GM21390 (cell line): ENCODE results near the gene TNRC6B.
"Not testable (repeated sequence)": the region's sequence is repeated elsewhere in the genome, so short reads cannot be mapped to it uniquely, and the experiment has no call there.

Experiments
- ATAC-seq: cut with Tn5 transposase; IDR thresholded peaks from one replicate; pipeline ENCODE4 v1.9.1; 2021; ENCODE audit not compliant: unreplicated experiment

The TNRC6B gene

DNA sequence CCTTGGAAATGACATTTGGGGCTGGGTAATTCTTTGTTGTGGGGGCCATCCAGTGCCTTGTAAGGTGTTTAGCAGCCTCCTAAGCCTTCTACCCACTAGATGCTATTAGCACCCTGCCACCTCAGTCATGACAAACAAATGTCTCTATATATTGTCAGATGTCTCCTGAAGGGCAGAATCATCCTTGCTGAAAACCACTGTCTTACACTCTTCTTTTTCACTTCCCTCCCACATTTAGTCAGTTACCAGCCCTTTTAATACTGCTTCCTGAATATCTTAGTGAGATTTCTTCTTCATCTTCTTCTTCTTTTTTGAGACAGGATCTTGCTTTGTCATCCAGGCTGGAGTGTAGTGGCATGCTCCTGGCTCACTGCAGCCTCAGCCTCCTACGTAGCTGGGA is 33.1 kb downstream of the TNRC6B start:
- no peak for ATAC-seq

DNA sequence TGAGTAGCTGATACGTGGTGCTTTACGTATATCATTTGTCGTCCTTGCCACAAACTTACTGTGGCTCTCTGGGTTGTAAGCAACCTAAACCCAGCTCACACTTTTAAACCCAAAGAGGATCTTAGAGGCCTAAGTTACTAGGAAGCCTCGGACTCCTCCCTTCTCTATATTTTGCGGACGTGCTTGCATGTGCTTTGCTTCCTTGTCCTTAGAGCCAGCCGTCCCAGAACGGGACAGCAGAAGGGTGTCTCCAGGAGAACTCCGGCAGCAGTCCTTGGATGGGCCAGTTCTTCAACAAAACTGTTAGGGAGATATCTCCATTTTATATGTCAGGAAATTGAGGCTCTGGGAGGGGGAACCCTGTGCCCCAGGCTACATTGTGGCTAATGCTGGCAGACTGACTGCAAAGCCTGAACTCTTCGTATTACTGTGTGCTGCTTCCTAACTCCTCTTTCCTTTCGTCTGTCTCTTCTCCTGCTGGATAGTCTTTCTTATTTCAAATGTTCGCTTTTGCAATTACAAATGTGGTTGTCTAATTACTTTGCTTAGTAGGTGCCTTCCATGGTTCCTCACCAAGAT is 33.8 kb downstream of the TNRC6B start:
- no peak for ATAC-seq

DNA sequence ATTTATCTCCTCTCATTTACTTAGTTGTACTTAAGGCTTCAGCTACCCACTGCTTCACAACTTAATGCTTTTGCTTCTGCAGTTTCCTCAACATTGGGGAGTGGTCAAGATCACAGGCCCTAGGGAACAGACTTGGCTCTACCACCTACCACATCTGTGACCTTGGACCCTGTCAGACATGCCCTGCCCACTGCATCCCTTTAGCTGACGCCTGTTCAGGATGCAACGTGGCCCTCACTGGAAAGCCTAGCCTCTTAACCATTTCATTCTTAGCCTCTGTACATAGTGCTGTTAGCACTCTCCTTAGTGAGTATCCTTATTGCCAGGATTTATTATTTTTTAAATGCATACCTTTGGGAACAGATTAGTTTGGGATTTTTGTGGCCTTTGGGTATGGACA is 34.4 kb downstream of the TNRC6B start:
- ATAC-seq = no peak

DNA sequence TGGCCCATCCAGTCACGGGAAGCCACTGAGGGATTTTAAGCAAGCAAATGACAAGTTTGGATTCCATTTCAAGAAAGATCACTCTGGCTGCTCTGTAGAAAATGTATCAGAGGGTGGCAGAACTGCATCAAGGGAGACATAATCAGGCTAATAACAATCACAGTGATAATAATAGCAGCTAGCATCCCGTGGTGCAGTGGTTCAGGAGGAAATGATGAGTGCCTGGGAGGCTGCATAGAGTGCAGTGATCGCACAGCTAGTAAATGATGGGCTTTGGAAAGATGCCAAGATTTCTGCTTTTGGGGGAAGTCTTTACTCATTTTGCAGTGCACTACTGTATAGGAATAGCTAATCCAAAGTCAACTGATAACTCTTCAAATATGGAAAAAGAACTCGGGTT is 35.8 kb downstream of the TNRC6B start:
- no peak for ATAC-seq

DNA sequence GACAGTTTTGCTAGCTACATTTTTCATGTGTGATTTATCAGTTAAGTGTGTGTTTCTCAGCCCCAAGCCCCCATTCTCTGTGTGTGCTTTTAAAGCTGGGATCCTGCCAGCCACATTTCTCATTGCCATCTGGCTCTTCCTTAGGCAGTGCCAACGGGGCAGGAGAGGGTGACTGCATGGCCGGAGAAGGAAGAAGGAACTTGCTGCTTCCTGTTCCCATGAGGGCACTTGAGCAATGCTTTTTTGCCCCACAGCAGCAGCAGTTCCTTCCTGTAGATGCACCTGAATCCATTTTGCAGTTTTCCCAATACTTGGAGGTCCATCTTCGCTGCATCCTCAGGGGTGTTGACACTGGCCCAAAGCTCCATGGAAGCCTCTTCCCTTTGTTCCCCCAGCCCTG is 37.5 kb downstream of the TNRC6B start:
- no peak for ATAC-seq

DNA sequence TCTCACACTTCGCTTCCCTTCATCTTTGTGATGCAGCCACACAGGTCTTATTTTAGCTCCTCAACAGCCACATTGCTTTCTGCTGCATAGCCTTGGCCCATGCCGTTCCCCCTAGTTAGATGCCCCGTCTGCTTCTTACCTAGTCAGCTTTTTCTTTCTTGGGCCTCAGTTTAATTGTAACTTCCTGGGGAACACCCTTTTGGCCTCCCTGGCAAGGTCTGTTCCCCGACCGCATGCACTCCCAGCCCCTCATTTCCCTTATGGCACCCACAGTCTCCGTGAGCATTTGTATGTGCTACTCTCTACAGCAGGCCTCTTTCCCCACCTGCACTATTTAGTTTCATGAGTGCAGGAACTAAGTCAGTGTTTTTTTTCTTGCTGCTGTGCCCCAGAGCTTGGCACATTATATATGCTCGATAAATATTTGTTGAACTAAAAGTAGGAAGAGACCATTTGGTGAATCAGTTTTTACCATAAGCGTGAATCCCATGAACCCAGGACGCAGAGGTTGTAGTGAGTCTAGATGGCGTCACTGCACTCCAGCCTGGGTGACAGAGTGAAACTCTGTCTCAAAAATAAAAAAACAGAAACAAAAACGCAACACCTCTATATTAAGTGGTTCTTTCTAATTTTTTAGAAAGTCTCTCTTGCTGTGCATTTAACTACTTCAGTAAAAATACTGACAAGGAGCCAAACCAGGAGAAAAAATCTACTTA is 38.5 kb downstream of the TNRC6B start:
- no peak for ATAC-seq

DNA sequence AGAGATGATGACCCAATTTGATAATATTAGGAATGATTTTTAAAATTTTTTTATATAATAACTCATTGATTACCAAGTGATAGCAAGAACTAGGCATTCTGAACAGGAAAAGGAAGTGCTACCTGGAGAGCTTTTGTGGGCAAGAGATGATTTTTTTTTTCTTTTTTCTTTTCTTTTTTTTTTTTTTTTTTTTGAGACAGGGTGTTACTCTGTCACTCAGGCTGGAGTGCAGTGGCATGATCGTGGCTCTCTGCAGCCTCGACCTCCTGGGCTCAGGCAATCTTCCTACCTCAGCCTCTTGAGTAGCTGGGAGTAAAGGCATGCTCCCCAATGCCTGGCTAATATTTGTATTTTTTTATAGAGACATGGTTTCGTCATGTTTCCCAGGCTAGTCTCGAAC is 40.4 kb downstream of the TNRC6B start:
- no peak for ATAC-seq

DNA sequence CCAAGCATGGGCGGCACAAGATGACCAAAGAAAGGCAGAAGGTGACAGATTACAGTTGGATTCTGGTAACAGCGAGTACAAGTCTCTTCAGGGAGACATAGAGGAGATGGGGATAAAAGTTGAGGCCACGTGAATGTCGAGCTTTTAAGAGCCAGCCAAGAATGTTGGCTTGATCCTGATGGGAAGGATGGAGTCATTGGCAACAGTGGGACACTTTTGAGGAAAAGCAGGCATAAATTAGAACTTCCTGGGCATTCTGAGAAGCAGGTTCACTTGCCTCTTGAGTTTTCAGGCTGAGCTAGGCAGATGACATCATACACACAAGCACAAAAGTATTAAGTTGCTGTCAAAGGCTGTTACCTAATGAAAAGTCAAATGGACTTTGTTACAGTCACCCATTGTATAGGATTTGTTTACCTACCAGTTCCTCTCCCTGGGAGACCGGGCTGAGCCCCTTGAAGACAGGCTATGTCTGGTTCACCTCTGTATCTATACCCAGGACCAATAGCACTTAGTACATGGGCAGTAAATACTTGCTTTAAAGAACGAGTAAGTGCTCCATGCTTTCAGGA is 41.1 kb downstream of the TNRC6B start:
- ATAC-seq = no peak

DNA sequence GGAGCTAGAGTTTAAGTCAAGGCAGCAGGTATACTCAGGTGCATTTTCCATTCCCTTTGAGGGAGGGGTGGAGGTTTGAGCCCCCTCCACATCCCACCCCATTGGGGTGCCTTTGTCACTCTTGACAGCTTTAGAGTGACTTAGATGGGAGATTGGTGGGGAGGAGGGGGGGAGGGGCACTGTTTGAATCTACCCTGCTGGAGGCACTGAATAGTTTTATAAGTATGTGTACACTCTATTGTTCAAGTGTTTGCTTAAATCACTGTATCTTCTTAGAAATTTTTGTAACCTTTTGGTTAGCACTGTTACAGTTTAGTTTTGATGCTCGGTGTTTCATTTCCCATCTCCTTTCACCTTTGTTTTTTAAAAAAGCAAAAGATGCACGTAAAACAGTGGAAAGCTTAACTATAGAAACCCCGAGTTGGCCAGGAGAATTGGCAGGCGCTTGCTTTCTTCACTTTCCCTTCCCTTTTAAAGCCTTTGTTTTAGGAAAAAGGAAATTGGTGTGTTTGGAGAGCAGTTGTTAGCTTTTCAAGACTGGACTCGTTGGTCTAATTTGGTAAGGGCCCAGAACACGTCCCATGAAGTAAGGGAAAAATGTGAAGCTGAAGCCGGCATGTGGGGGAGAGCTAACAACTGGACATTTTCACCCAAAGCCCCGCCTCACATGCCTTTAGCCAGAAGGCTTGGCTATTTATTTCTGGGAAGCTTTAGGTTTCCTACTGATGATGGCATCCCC is 42.8 kb downstream of the TNRC6B start:
- no peak for ATAC-seq

DNA sequence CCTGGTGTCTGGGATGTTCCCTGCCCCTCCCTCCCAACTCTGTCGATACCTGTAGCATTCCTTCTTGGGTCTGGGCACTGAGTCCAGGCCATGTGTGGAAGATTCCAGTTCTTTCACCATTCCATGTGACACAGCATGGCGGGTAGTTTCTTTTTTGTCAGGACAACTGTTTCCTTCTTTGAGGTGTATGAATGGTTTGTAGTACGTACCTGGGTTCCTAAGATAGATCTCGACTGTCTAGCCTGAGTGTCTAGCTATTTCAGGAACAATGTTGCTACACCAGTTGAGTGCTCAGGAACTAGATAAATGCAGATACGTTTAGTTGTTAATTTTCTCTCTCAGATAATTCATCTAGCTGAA is 43.3 kb downstream of the TNRC6B start:
- ATAC-seq = no peak

DNA sequence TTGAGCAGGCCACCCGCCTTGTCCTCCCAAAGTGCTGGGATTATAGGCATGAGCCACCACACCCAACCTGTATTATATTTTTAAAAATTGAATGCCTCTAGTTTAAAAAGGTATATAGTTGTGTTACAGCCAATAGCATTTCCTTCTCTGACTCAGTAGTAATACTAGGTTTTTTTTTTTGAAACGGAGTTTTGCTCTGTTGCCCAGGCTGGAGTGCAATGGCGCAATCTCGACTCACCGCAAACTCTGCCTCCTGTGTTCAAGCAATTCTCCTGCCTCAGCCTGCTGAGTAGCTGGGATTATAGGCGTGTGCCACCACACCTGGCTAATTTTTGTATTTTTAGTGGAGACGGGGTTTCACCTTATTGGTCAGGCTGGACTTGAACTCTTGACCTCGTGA is 45.3 kb downstream of the TNRC6B start:
- ATAC-seq = not testable (repeated sequence)

DNA sequence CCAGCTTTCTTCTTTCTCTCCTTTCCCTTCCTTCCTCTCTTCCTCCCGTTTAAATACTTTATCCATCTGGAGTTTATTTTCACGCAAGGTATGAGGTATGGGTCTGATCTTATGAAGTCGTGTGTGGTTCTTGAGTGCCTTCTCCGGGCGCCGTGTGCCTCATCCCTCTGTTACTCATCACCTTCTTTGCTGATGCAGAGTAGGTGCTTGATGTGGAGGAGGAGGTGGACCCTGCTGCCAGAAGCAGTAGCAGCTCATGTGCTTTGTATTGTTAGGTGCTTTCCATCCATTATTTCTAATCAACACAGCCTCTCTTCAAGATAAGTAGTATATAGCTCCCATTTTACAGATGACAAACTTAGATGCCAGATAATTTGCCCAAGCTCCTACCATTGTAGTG is 47.0 kb downstream of the TNRC6B start:
- no peak for ATAC-seq

DNA sequence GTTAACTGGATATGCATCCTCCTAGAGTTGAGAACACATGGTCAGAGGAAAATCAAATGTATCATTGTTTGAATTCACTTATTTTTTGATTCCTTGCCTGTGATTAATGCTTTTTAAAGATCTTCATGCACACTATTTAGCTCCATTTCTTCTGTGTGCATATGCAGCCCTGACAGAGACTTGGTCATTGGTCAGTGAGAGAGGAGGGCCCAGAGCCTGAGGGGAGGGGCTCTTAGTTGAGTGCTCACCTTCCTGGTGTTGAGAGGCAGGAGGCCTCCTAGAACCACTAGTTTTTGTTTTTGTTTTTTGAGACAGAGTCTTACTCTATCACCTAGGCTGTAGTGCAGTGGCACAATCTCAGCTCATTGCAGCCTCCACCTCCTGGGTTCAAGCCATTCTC is 48.9 kb downstream of the TNRC6B start:
- ATAC-seq = no peak

DNA sequence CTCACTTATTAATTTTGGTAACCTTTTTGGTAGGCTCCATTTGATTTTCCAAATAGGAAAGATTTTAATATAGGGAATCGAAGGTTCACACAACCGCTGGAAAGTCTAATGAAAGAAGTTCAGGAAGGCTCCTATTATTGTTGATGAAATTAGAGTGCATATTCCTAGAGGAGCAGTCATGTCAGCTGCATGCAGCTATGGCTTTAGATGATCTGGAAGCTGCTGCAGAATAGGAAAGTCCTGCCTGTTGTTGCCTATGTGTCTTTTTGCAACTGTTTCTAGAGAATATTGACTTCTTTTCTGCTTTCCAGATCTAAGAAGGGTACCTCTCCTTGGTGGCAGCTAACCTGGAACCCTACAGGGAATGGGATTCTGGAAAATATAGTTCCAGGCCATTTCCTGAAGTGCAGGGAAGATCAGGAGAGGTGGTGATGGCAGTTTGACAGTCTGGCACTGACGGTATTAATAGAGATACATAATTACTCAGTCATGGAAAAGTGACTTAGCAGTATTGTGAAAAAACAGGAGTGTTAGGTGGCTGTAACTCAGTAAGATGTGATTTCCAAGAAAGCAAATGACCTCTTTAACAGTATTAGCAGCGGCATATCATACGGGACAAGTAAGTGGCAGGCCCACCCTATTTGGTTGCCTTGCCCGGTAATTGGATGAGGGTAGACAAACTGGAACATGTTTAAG is 54.0 kb downstream of the TNRC6B start:
- ATAC-seq = no peak

DNA sequence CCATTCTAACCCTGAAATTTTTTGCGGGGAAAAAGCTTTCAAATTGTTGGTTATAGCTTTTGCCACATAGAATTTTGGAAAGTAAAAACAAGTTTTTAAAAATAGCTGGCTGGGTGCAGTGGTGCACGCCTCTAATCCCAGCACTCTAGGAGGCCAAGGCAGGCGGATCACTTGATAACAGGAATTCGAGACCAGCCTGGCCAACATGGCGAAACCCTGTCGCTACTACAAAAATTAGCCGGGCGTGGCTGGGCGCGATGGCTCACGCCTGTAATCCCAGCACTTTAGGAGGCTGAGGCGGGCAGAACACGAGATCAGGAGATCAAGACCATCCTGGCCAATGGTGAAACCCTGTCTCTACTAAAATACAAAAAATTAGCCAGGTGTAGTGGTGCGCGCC is 54.9 kb downstream of the TNRC6B start:
- ATAC-seq = no peak

DNA sequence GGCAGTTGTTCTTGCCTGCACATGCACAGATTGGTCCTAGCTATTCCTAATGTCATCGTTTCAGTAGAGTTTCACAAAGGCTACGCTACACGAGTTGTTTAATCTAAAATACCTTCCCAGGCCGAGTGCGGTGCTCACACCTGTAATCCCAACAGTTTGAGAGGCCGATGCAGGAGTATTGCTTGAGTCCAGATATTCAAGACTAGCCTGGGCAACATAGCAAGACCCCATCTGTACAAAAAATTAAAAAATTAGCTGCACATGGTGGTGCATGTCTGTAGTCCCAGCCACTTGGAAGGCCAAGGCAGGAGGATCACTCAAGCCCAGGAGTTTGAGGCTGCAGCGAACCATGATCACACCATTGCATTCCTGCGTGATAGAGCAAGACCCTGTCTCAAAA is 56.2 kb downstream of the TNRC6B start:
- ATAC-seq = no peak

DNA sequence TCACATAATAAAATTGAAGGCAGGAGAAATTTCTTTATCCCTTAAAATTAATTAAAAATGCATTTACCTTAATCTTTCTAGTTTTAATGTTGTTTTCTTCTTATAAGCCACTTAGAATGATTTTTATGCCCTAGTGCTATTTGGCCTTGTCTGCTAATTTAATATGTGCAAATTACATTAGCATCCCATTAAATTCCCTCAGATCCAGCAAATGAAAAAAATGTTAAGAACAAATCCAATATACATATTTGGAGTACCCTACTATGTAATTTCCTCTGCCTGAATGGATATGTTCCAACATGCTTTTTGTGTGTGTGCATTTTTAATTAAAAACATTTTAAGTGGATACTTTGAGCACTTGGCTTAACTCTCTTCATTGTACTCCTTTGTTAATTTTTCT is 56.9 kb downstream of the TNRC6B start:
- no peak for ATAC-seq

DNA sequence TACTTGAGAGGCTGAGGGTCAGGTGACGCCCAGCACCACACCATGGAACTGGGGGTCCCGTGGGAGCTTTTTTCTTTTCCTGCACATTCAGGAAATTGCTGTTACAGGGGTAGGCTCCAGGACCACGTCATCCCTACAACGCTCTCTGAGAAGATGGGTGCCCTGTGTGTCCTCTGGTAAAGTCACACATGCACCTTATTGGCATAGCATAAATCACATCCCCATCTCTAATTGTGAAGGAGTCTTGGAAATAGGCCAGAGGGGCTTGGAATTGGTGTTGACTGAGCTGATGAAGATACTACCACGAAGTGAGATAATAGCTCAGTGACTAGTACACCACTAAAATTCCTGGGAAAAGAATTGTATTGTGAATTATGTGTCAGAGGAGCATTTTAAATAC is 57.6 kb downstream of the TNRC6B start:
- no peak for ATAC-seq

DNA sequence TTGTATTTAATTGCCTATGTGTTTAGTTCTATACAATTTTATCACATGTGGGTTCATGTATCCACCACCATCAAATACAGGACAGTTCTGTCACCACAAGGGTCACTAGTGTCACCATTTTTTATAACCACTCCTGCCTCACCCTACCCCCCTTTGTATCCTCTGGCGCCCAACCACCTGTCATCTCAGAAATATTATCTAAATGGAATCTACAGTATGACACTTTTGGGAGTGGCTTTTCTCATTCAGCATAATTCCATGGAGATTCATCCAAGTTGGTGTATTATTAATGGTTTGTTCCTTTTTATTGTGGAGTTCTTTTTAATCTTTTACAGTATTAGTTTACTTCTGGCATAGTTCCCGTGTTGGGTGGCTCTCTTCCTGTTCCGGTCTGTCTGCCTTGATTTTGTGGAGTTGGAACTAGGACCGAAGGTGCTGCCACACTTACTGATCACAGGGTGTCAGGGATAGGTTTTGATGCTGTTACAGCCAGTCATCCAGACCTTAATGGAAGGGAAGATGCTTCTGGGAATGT is 58.5 kb downstream of the TNRC6B start:
- no peak for ATAC-seq

DNA sequence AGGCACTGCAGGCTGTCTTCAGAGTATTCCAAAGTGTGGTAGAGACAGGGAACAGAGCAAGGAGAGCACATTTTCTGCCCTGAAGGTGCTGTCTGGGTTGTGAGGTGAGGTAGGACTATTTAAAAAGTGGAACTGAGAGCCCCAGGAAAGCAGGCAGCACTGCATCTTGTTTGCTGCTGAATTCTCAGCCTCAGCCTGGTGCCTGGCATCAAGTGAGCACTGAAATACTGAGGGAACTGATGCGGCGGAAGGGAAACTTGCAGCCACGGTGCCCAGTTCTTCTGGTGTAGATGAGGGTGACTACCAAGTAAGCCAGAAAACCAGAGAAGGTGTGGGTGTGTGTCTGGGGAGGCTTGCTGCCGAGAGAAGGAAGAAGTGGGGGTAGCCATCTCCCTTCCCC is 59.5 kb downstream of the TNRC6B start:
- ATAC-seq = no peak

DNA sequence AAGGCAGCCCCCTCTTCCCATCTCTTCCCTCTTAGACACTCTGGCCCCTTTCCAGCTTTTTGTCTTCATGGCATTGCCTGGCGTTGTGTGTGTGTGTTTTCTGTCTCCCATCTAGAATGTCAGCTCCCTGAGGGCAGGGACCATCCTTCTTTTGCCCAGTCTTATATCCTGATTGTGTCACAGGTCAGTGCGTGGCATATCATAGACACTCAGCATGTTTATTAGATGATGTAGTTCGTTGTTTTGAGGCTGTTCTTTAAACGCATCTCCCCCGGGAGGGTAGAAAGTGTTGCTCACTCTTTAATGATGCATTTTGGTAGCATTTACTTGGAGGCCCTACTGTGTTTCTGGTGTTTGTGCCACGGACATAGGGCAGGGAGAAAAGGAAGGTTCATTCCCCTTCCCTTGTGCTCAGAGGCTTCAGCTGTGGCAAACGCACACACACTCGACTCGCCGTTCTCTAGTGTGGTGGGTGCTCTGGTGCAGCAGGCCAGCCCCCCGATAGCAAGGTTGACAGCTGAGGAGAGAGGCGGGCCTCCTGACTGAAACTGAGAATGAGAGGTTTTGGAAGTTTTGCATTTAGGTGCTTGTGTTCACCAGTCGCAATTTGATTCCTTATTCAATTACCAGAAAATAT is 60.2 kb downstream of the TNRC6B start:
- no peak for ATAC-seq
